SH-SY5Y (cell line): ENCODE measurements around the gene JAM3.

ENCODE experiments used
- GATA2 ChIP-seq: IDR thresholded peaks from 2 replicates; pipeline ENCODE4 v1.6.1; 2011; ENCODE audit warnings: mild to moderate bottlenecking, low read depth, low read length
- GATA3 ChIP-seq: IDR thresholded peaks from 2 replicates; pipeline ENCODE4 v1.6.1; 2011; ENCODE audit warnings: low read depth, mild to moderate bottlenecking, low read length, moderate library complexity

GRCh38 chr11:134071766-134072402 lies 3.0 kb downstream of the JAM3 start:
- TF ChIP-seq GATA3 (no peak), GATA2 (no peak)
